Breast epithelium (tissue), 3 donors: ENCODE data around the gene GNG11.

Experiments used
- POLR2A ChIP-seq: fragments of 450-650 bp; IDR thresholded peaks from one replicate; pipeline ENCODE4 v1.6.1; 2016; ENCODE audit warnings: antibody characterized with exemption, mild to moderate bottlenecking, moderate library complexity
- POLR2AphosphoS5 ChIP-seq, 3 donors: sonication (generic); formaldehyde crosslinking; IDR thresholded peaks; one replicate each; pipeline ENCODE4 v1.6.1; 2017; ENCODE audit warnings: antibody characterized with exemption in 3 of 3

DNA sequence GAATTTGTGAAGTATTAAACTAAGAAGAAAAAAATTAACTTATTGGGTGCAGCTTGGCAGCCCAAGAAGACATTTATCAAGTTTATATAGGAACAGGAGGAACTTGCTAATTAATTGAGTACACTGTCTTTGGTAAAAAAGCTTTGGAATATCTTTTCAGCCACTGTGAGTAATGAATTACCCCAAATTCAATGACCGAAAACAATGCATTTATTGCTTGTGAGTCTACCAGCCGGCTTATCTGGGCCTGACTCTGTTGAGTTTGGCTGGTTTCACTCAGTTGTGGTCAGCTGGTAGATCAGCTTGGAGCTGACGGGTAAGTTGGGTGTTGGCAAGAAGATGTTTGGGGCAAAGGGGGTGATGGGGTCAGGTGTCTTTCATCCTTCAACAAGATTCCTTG lies 11.6 kb downstream of the GNG11 start:
- no peak for TF ChIP-seq POLR2AphosphoS5 (IDR thresholded peaks at IDR 0.05)
- TF ChIP-seq POLR2A: no peak
